A549 treated with CpdA at 1 μM for 4 hours (cell line): ENCODE results near the gene CLEC18B. TPM values are rescaled to one million over a fixed set of nuclear protein-coding genes. Genes with fewer than 3 reads are reported as not detected.

Experiments
- total RNA-seq: library from RNA; stranded (reverse); fragments of 200-300 nt; extraction: Qiagen RNA extraction; gene quantifications from 5 replicates; pipeline ENCODE4 v1.2.3, GENCODE V29; 2022; ENCODE audit warnings: low read depth

Gene CLEC18B
- total RNA-seq = 0.25 to 0.54 TPM (median 0.37 TPM) in 4 of 5 replicates, not detected in the other

GRCh38 chr16:74420612-74421481 is at the start of gene CLEC18B:
Gene CLEC18B, minus strand, starts transcription at chr16:74421478. Its CDS starts 208 bp downstream, at chr16:74421270.

Other genes with a start within 250 kb of the CLEC18B start
- 129 to 196 TPM (median 143 TPM) in 5 replicates for gene PSMD7, start 124.7 kb downstream of the CLEC18B start, total RNA-seq
- 0.46 TPM in 1 of 5 replicates, not detected in the others for gene NPIPB15, start 45.2 kb downstream of the CLEC18B start, total RNA-seq
- gene GLG1, start 185.6 kb upstream of the CLEC18B start, total RNA-seq = 42.0 to 53.6 TPM (median 48.7 TPM) in 5 replicates
- gene RFWD3, start 245.4 kb upstream of the CLEC18B start, total RNA-seq = 37.2 to 44.7 TPM (median 38.9 TPM) in 5 replicates